ENCODE data around the gene FAM180A. TPM values are rescaled to one million over a fixed set of nuclear protein-coding genes. Genes with fewer than 3 reads are reported as not detected.

The FAM180A gene
- 0.08 and 0.53 TPM in 2 replicates for total RNA-seq

DNA sequence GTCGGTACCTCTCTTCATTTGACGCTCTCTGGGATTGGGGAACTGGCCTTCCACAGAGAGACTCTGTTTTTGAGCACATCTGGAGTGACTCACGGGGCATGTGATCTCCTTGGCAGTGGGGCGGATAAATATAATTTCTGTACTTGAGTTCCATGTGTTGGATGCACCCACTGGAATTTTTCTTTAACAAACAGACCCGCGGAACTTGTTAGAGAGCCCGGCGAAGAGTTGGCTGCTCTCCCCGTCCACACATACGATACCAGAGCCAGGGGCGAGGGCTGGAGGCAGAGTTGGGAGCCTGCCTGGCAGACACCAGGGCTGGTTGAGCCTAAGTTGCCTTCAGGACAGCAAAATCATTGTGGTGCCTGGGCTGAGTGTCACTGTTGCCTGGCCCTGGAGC lies at the start of gene FAM180A:
Gene FAM180A (minus strand): TSS at position 44 of the 400 bp plus-strand sequence. CDS start 233 bp downstream, outside the sequence.

DNA sequence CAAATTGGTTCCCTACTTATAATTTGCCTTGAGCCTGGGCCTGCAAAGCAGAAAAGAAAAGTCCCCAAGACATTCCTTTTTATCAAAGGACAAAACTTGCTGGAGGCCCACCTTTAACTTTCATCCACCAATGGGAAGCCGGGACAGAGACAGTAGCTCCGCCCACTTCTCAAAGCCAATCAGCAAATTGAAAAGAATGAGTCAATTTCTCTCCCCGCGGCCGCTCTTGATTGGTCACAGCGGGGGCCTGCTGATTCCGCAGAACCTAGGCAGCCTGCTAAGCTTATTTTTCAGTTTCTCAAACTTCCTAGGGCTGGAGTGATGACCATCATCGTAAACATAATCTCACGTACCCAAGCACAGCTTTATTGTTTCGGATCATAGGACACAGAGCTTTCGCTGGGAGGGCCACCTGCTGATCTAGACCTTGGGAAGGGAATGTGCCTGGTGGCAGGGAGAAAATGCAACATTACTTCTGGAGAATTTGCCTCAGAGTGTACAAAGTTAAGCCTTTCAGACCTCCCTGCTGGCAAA lies 20.4 kb downstream of the FAM180A start, which contains the start of gene SLC13A4:
Gene SLC13A4 (minus strand): TSS at position 51 of the 534 bp plus-strand sequence. CDS start 690 bp downstream, outside the sequence.

Other genes starting within 250 kb of the FAM180A start
- gene CNOT4, start 238.7 kb downstream of the FAM180A start, total RNA-seq: 6.6 and 10.1 TPM in 2 replicates
- gene NUP205, start 190.9 kb downstream of the FAM180A start, total RNA-seq: 58.7 and 68.3 TPM in 2 replicates
- gene STMP1, start 86.3 kb downstream of the FAM180A start, total RNA-seq: 20.9 and 28.7 TPM in 2 replicates
- gene SLC13A4, start 20.6 kb downstream of the FAM180A start, total RNA-seq: not detected in 2 replicates
- 120 and 124 TPM in 2 replicates for gene MTPN, start 228.5 kb upstream of the FAM180A start, total RNA-seq

Data from hair follicular keratinocyte (primary cell).